ENCODE results near the gene SGCA. TPM values are rescaled to one million over a fixed set of nuclear protein-coding genes. Genes with fewer than 3 reads are reported as not detected.

SGCA gene
- total RNA-seq, 1 donor from 2014 or later = 12.0 TPM

GRCh38 chr17:50190603-50191358 lies 25.0 kb downstream of the SGCA start:
- no peak for TF ChIP-seq CTCF (IDR thresholded peaks at IDR 0.05)
- H3K4me3 Mint-ChIP-seq (ENCODE audit: unreplicated experiment) = peak overlapping the region; percentile 60
- peaks cover 65% of the 10 kb centered on the region for H3K36me3 Mint-ChIP-seq (ENCODE audit: unreplicated experiment)
- no peaks in the 10 kb centered on the region for H3K9me3 Mint-ChIP-seq (ENCODE audit: unreplicated experiment)
- peak overlapping the region; percentile 98 for H3K27ac Mint-ChIP-seq (ENCODE audit: unreplicated experiment)
- DNase-seq (ENCODE audit: extremely low spot score, unreplicated experiment) = no peak
- H3K27me3 Mint-ChIP-seq (ENCODE audit: unreplicated experiment) = no peaks in the 10 kb centered on the region
- peaks cover 95% of the 10 kb centered on the region for H3K4me1 Mint-ChIP-seq (ENCODE audit: unreplicated experiment)

- peaks cover 95% of the 10 kb centered on the region for H3K4me1 Mint-ChIP-seq (ENCODE audit: unreplicated experiment)
- peak overlapping the region; percentile 60 for H3K4me3 Mint-ChIP-seq (ENCODE audit: unreplicated experiment)
- no peak for DNase-seq (ENCODE audit: extremely low spot score, unreplicated experiment)
- H3K27ac Mint-ChIP-seq (ENCODE audit: unreplicated experiment) = peak overlapping the region; percentile 98
- H3K9me3 Mint-ChIP-seq (ENCODE audit: unreplicated experiment) = no peaks in the 10 kb centered on the region
- no peak for TF ChIP-seq CTCF (IDR thresholded peaks at IDR 0.05)
- H3K36me3 Mint-ChIP-seq (ENCODE audit: unreplicated experiment) = peaks cover 72% of the 10 kb centered on the region
- H3K27me3 Mint-ChIP-seq (ENCODE audit: unreplicated experiment) = no peaks in the 10 kb centered on the region
Observed at GRCh38 chr17:50191359-50192143, 25.7 kb downstream of the SGCA start.

- H3K4me3 Mint-ChIP-seq (ENCODE audit: unreplicated experiment) = peak overlapping the region; percentile 40
- TF ChIP-seq CTCF (IDR thresholded peaks at IDR 0.05) = no peak
- H3K36me3 Mint-ChIP-seq (ENCODE audit: unreplicated experiment) = peaks cover 75% of the 10 kb centered on the region
- H3K27ac Mint-ChIP-seq (ENCODE audit: unreplicated experiment) = peak overlapping the region; percentile 98
- H3K4me1 Mint-ChIP-seq (ENCODE audit: unreplicated experiment) = peaks cover 95% of the 10 kb centered on the region
- no peaks in the 10 kb centered on the region for H3K9me3 Mint-ChIP-seq (ENCODE audit: unreplicated experiment)
- no peak for DNase-seq (ENCODE audit: extremely low spot score, unreplicated experiment)
- H3K27me3 Mint-ChIP-seq (ENCODE audit: unreplicated experiment) = no peaks in the 10 kb centered on the region
Observed at GRCh38 chr17:50192144-50192617, 26.4 kb downstream of the SGCA start.

- Mint-ChIP-seq H3K4me3 (ENCODE audit: unreplicated experiment) (peak overlapping the region; percentile 64), H3K36me3 (ENCODE audit: unreplicated experiment) (peaks cover 75% of the 10 kb centered on the region)
Observed at GRCh38 chr17:50192618-50193291, 26.9 kb downstream of the SGCA start.

More at GRCh38 chr17:50192618-50193291, 26.9 kb downstream of the SGCA start:
- H3K9me3 Mint-ChIP-seq (ENCODE audit: unreplicated experiment) = no peaks in the 10 kb centered on the region
- peak overlapping the region; percentile 98 for H3K27ac Mint-ChIP-seq (ENCODE audit: unreplicated experiment)
- peaks cover 95% of the 10 kb centered on the region for H3K4me1 Mint-ChIP-seq (ENCODE audit: unreplicated experiment)
- no peak for TF ChIP-seq CTCF (IDR thresholded peaks at IDR 0.05)
- H3K27me3 Mint-ChIP-seq (ENCODE audit: unreplicated experiment) = no peaks in the 10 kb centered on the region
- no peak for DNase-seq (ENCODE audit: extremely low spot score, unreplicated experiment)
